Testis (tissue), 3 donors: ENCODE results near the gene ABLIM3. TPM values are rescaled to one million over a fixed set of nuclear protein-coding genes. Genes with fewer than 3 reads are reported as not detected.

ENCODE experiments used
- DNase-seq: peaks from one replicate; pipeline ENCODE4 v3.0.0-alpha.2; 2019
- H3K27ac ChIP-seq, 2 donors: fragments of 200-600 bp; sonication (generic); one replicate each; pipeline ENCODE4 v1.5.1; 2019
- H3K27me3 ChIP-seq: fragments of 200-600 bp; sonication (generic); one replicate; pipeline ENCODE4 v1.5.1; 2019
- H3K36me3 ChIP-seq: fragments of 200-600 bp; sonication (generic); one replicate; pipeline ENCODE4 v1.5.1; 2017; ENCODE audit warnings: low read depth; ENCODE audit errors: missing control alignments
- H3K4me1 ChIP-seq: fragments of 200-600 bp; sonication (generic); one replicate; pipeline ENCODE4 v1.5.1; 2019
- H3K4me3 ChIP-seq, 2 donors: fragments of 200-600 bp; sonication (generic); one replicate each; pipeline ENCODE4 v1.5.1; 2017 to 2019
- H3K9me3 ChIP-seq: fragments of 200-600 bp; sonication (generic); one replicate; pipeline ENCODE4 v1.5.1; 2017
- CTCF ChIP-seq, 3 experiments: fragments of 450-650 bp in 2 of 3; fragments of 200-600 bp in 1 of 3; sonication (generic) in 1 of 3; IDR thresholded peaks; one replicate each; pipeline ENCODE4 v1.5.1; 2016 to 2019; ENCODE audit warnings: antibody characterized with exemption in 3 of 3, mild to moderate bottlenecking in 2 of 3, moderate library complexity in 1 of 3
- POLR2A ChIP-seq: fragments of 450-650 bp; IDR thresholded peaks from one replicate; pipeline ENCODE4 v1.6.1; 2017; ENCODE audit warnings: antibody characterized with exemption, mild to moderate bottlenecking, moderate library complexity
- WGBS, 2 donors: methylation state at CpG; one replicate each; pipeline ENCODE4 v1.1.5; 2018; 5-methylcytosine and 5-hydroxymethylcytosine counted together
- intact Hi-C: fragments of 100-400 bp; cut with DNase I; formaldehyde crosslinking; loops from one replicate; pipeline ENCODE4 v1.15.1; 2023; ENCODE audit warnings: low total_unique reads
- polyA plus RNA-seq: library from polyadenylated mRNA; stranded (reverse); fragments of 350-450 nt; fragmentation: Illumina TruSeq; extraction: RNeasy Lipid Tissue Mini Kit (QIAGEN cat#74804); gene quantifications from one replicate; pipeline ENCODE4 v1.2.3, GENCODE V29; 2014; ENCODE audit warnings: low read depth, low replicate concordance; ENCODE audit not compliant: insufficient read depth
- total RNA-seq, 2 donors: library from RNA; depleted of rRNA; stranded (reverse); fragments of >200 nt; gene quantifications; one replicate each; pipeline ENCODE4 v1.2.3, GENCODE V29; 2016

ABLIM3 gene
- total and polyA plus RNA-seq, 3 donors from 2014 or later = 5.6 to 8.9 (median 7.6) TPM

GRCh38 chr5:149215478-149216090 lies 74.3 kb downstream of the ABLIM3 start:
- no peak for DNase-seq
- Histone ChIP-seq H3K36me3 (no peaks in the 10 kb centered on the region), H3K4me1 (no peaks in the 10 kb centered on the region)

GRCh38 chr5:149216496-149216895 lies 75.2 kb downstream of the ABLIM3 start:
- H3K27ac ChIP-seq = no peak overlapping the region
- H3K4me1 ChIP-seq = peaks cover 5% of the 10 kb centered on the region
- 95 to 100% methylated on average over 2 of the region's 2 CpGs for WGBS, 2 donors
- TF ChIP-seq POLR2A (no peak), CTCF (IDR thresholded peaks at IDR 0.05) (no peak)
- no peak overlapping the region for H3K4me3 ChIP-seq
- no peaks in the 10 kb centered on the region for H3K27me3 ChIP-seq
- no peak for DNase-seq
- no peaks in the 10 kb centered on the region for H3K9me3 ChIP-seq
- H3K36me3 ChIP-seq = no peaks in the 10 kb centered on the region
- intact Hi-C loops = no loop called here

More at GRCh38 chr5:149215478-149216090, 74.3 kb downstream of the ABLIM3 start:
- no peak overlapping the region for H3K27ac ChIP-seq
- TF ChIP-seq POLR2A (no peak), CTCF (IDR thresholded peaks at IDR 0.05) (no peak)
- H3K4me3 ChIP-seq = no peak overlapping the region
- intact Hi-C loops = no loop called here
- WGBS, 2 donors = 70 to 85% methylated on average over 5 of the region's 5 CpGs
- no peaks in the 10 kb centered on the region for H3K9me3 ChIP-seq
- no peaks in the 10 kb centered on the region for H3K27me3 ChIP-seq

- Histone ChIP-seq H3K27me3 (no peaks in the 10 kb centered on the region), H3K4me3 (no peak overlapping the region), H3K36me3 (no peaks in the 10 kb centered on the region), H3K27ac (no peak overlapping the region), H3K4me1 (peaks cover 5% of the 10 kb centered on the region), H3K9me3 (no peaks in the 10 kb centered on the region)
- no peak for DNase-seq
- intact Hi-C loops = no loop called here
- TF ChIP-seq CTCF (IDR thresholded peaks at IDR 0.05) = no peak
- TF ChIP-seq POLR2A = no peak
- 83 to 84% methylated on average over 6 of the region's 6 CpGs for WGBS, 2 donors
Observed at GRCh38 chr5:149217096-149217802, 76.0 kb downstream of the ABLIM3 start.

GRCh38 chr5:149217803-149218155 lies 76.5 kb downstream of the ABLIM3 start:
- DNase-seq = no peak
- Histone ChIP-seq H3K4me3 (no peak overlapping the region), H3K27me3 (no peaks in the 10 kb centered on the region), H3K9me3 (no peaks in the 10 kb centered on the region), H3K27ac (no peak overlapping the region), H3K36me3 (no peaks in the 10 kb centered on the region), H3K4me1 (peaks cover 5% of the 10 kb centered on the region)
- WGBS, 2 donors = 65 to 74% methylated on average over 3 of the region's 3 CpGs
- TF ChIP-seq CTCF (IDR thresholded peaks at IDR 0.05) = no peak
- TF ChIP-seq POLR2A = no peak
- intact Hi-C loops = no loop called here

GRCh38 chr5:149219584-149219983 lies 78.3 kb downstream of the ABLIM3 start:
- WGBS, 2 donors = 63 to 81% methylated on average over 1 of the region's 1 CpG
- Histone ChIP-seq H3K9me3 (no peaks in the 10 kb centered on the region), H3K27ac (no peak overlapping the region), H3K36me3 (no peaks in the 10 kb centered on the region), H3K27me3 (no peaks in the 10 kb centered on the region), H3K4me1 (peaks cover 5% of the 10 kb centered on the region), H3K4me3 (no peak overlapping the region)
- TF ChIP-seq CTCF (IDR thresholded peaks at IDR 0.05) (no peak), POLR2A (no peak)
- intact Hi-C loops = no loop called here
- no peak for DNase-seq
